HCT116 (cell line): ENCODE data around the gene GNAO1.

ENCODE experiments used
- CTCF ChIP-seq, 3 experiments: fragments of 200-600 bp in 1 of 3; sonication (generic) in 1 of 3; IDR thresholded peaks in 2 of 3; conservative IDR thresholded peaks in 1 of 3; 2 replicates each; pipeline ENCODE4 v1.5.1; 2012 to 2017; ENCODE audit warnings: low read depth in 2 of 3, low read length in 2 of 3, antibody characterized with exemption in 1 of 3, borderline replicate concordance in 1 of 3, control low read depth in 1 of 3, mild to moderate bottlenecking in 1 of 3, mixed read lengths in 1 of 3, mixed run types in 1 of 3, moderate library complexity in 1 of 3; ENCODE audit not compliant: insufficient read depth in 1 of 3
- ELF1 ChIP-seq: IDR thresholded peaks from 2 replicates; pipeline ENCODE4 v1.6.1; 2012; ENCODE audit warnings: low read depth, borderline replicate concordance
- JUND ChIP-seq: IDR thresholded peaks from 2 replicates; pipeline ENCODE4 v1.6.1; 2012
- POLR2AphosphoS5 ChIP-seq: IDR thresholded peaks from 2 replicates; pipeline ENCODE4 v1.6.1; 2011; ENCODE audit warnings: mild to moderate bottlenecking, low read depth, low read length, moderate library complexity
- ZBTB33 ChIP-seq: IDR thresholded peaks from 2 replicates; pipeline ENCODE4 v1.6.1; 2011; ENCODE audit warnings: mild to moderate bottlenecking, low read length, moderate library complexity; ENCODE audit not compliant: insufficient replicate concordance; ENCODE audit errors: extremely low read depth

- TF ChIP-seq ZBTB33 (no peak), CTCF (IDR thresholded peaks at IDR 0.05 in 2 of 3, conservative IDR thresholded peaks at IDR 0.05 in 1 of 3; ENCODE audit: borderline replicate concordance in 1 of 3, insufficient read depth in 1 of 3, low read depth in 2 of 3, low read length in 2 of 3) (no peak), ELF1 (no peak), POLR2AphosphoS5 (no peak), JUND (no peak)
Measured at GRCh38 chr16:56288019-56288418, 96.7 kb downstream of the GNAO1 start.
